Endodermal cell (in vitro differentiated cells): ENCODE data around the gene PREX1. TPM values are rescaled to one million over a fixed set of nuclear protein-coding genes. Genes with fewer than 3 reads are reported as not detected.

Experiments used
- DNase-seq: peaks from one replicate; pipeline ENCODE4 v3.0.0-alpha.2; 2017
- H3K27ac ChIP-seq: 2 replicates; pipeline ENCODE4 v1.5.1; 2013; ENCODE audit warnings: mild to moderate bottlenecking, low read depth, low read length, moderate library complexity
- H3K27me3 ChIP-seq: 2 replicates; pipeline ENCODE4 v1.6.1; 2013; ENCODE audit warnings: mild to moderate bottlenecking, low read length, moderate library complexity; ENCODE audit not compliant: insufficient read depth, control insufficient read depth, poor library complexity, severe bottlenecking
- H3K36me3 ChIP-seq: 2 replicates; pipeline ENCODE4 v1.7.0; 2013; ENCODE audit warnings: mild to moderate bottlenecking, low read length, moderate library complexity; ENCODE audit not compliant: control insufficient read depth, insufficient read depth
- H3K4me1 ChIP-seq: one replicate; pipeline ENCODE4 v1.7.0; 2013; ENCODE audit warnings: low read length; ENCODE audit not compliant: control insufficient read depth, insufficient read depth
- H3K4me3 ChIP-seq: 2 replicates; pipeline ENCODE4 v1.5.1; 2013; ENCODE audit warnings: mild to moderate bottlenecking, low read length, moderate library complexity
- H3K9ac ChIP-seq: 2 replicates; pipeline ENCODE4 v1.6.1; 2013; ENCODE audit warnings: mild to moderate bottlenecking, low read length, moderate library complexity; ENCODE audit not compliant: poor library complexity, severe bottlenecking; ENCODE audit errors: extremely low read depth
- H3K9me3 ChIP-seq: 2 replicates; pipeline ENCODE4 v1.6.1; 2013; ENCODE audit warnings: mild to moderate bottlenecking, low read length, moderate library complexity; ENCODE audit not compliant: control insufficient read depth
- H3K27ac Mint-ChIP-seq: 2 replicates; pipeline ENCODE4 v1.8.0; 2020; ENCODE audit warnings: mixed read lengths
- H3K27me3 Mint-ChIP-seq: 2 replicates; pipeline ENCODE4 v1.8.0; 2021; ENCODE audit warnings: mild to moderate bottlenecking, mixed read lengths; ENCODE audit not compliant: insufficient read depth
- H3K36me3 Mint-ChIP-seq: 2 replicates; pipeline ENCODE4 v1.8.0; 2020; ENCODE audit warnings: low read depth, mixed read lengths
- H3K4me1 Mint-ChIP-seq: 2 replicates; pipeline ENCODE4 v1.8.0; 2020; ENCODE audit warnings: mixed read lengths
- H3K4me3 Mint-ChIP-seq: 2 replicates; pipeline ENCODE4 v1.8.0; 2020; ENCODE audit warnings: mild to moderate bottlenecking, moderate library complexity, mixed read lengths
- H3K9me3 Mint-ChIP-seq: 2 replicates; pipeline ENCODE4 v1.8.0; 2020; ENCODE audit warnings: mild to moderate bottlenecking, mixed read lengths
- CTCF ChIP-seq: fragments of 200-600 bp; sonication (generic); conservative IDR thresholded peaks from 2 replicates; pipeline ENCODE4 v1.5.0; 2021; ENCODE audit warnings: antibody characterized with exemption, mild to moderate bottlenecking
- WGBS, 2 experiments: methylation state at CpG; one replicate each; pipeline versions ENCODE4 v1.1.5 to v1.1.7; 2013; ENCODE audit warnings: missing lambda C conversion rate in 2 of 2, mixed read lengths in 1 of 2; ENCODE audit not compliant: insufficient coverage in 1 of 2, insufficient read length in 1 of 2; 5-methylcytosine and 5-hydroxymethylcytosine counted together
- total RNA-seq, 2 donors: library from RNA; stranded (reverse); fragmentation: NEBNext Ultra II Directional in 1 of 2; extraction: Animal tissue kit (Norgen Biotek cat#: 25700) in 1 of 2; gene quantifications; 2 replicates in 1 of 2; 3 replicates in 1 of 2; pipeline ENCODE4 v1.2.1, GENCODE V29; 2021

The PREX1 gene
- total RNA-seq, 2 donors from 2014 or later, result 65.3 to 70.5 TPM

GRCh38 chr20:48657426-48658197, 170.2 kb downstream of the PREX1 start:
- Histone ChIP-seq H3K27ac (no peak overlapping the region), H3K4me3 (no peak overlapping the region), H3K9ac (no peak overlapping the region), H3K9me3 (peaks cover 10% of the 10 kb centered on the region), H3K4me1 (no peaks in the 10 kb centered on the region), H3K36me3 (peaks cover 79% of the 10 kb centered on the region), H3K27me3 (no peaks in the 10 kb centered on the region)
- 78 to 96% methylated on average over 8 to 21 of the region's 21 CpGs for WGBS, 2 experiments
- Mint-ChIP-seq H3K4me1 (no peaks in the 10 kb centered on the region), H3K27ac (no peak overlapping the region), H3K4me3 (no peak overlapping the region), H3K27me3 (no peaks in the 10 kb centered on the region), H3K9me3 (peaks cover 8% of the 10 kb centered on the region), H3K36me3 (peaks cover 83% of the 10 kb centered on the region)
- peak; percentile 94 for TF ChIP-seq CTCF
- peak; percentile 85 for DNase-seq

DNA sequence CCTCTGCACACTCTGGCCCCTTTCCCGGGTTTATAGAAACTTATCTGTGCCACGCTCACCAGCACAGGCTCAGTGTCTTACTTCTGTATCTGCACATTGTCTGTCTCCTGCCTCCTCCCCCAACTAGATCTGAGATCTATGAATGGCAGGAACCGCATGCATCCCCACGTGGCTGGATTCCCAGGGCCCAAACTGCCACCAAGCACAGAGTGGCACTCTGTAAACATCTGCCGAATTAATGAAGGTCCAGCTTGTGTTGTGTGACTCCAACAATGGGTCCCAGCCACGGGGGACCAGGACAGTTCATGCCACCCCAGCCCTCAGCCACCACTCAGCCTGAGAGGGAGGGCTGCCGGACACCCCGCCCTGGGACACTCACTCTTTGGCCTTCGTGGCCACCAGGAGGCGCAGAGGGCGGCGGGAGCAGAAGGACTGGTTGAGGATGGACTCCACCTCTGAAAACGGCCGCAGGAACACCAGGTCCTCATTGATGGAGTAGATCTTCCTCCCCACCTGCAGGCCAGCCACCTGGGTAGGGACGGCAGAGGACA, 171.1 kb downstream of the PREX1 start:
- no peak overlapping the region for H3K4me3 ChIP-seq
- H3K27me3 ChIP-seq, result no peaks in the 10 kb centered on the region
- TF ChIP-seq CTCF, result peak; percentile 72
- Mint-ChIP-seq H3K9me3 (peaks cover 8% of the 10 kb centered on the region), H3K4me3 (no peak overlapping the region), H3K27me3 (no peaks in the 10 kb centered on the region), H3K36me3 (peaks cover 83% of the 10 kb centered on the region), H3K27ac (peak overlapping the region; percentile 82), H3K4me1 (no peaks in the 10 kb centered on the region)
- peak; percentile 88 for DNase-seq
- no peak overlapping the region for H3K9ac ChIP-seq
- H3K36me3 ChIP-seq, result peaks cover 79% of the 10 kb centered on the region
- no peak overlapping the region for H3K27ac ChIP-seq
- H3K9me3 ChIP-seq, result peaks cover 10% of the 10 kb centered on the region
- WGBS, 2 experiments, result 87 to 95% methylated on average over 4 to 15 of the region's 15 CpGs
- no peaks in the 10 kb centered on the region for H3K4me1 ChIP-seq

DNA sequence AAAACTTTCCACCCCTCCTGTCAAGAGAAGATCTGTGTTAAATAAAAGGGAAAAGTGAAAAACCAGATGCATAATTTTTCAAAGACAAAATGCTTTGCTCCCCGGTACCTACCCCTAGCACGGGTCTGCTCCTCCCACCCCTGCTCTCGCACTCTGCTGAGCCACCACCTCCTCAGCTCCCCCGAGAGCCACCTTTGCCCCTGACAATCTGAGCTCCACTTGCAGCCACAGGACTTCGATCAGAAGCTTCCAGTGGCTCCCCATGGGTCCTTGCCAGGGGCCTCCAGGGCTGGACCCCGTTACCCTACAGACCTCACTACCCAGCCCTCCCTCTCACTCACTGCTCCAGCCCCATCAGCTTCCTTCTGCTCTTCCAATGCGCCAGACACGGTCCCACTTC, 171.7 kb downstream of the PREX1 start:
- no peaks in the 10 kb centered on the region for H3K27me3 ChIP-seq
- Mint-ChIP-seq H3K27me3 (no peaks in the 10 kb centered on the region), H3K9me3 (peaks cover 8% of the 10 kb centered on the region), H3K36me3 (peaks cover 85% of the 10 kb centered on the region), H3K4me1 (no peaks in the 10 kb centered on the region), H3K27ac (no peak overlapping the region), H3K4me3 (no peak overlapping the region)
- H3K27ac ChIP-seq, result no peak overlapping the region
- TF ChIP-seq CTCF, result no peak
- H3K36me3 ChIP-seq, result peaks cover 80% of the 10 kb centered on the region
- H3K4me3 ChIP-seq, result no peak overlapping the region
- no peaks in the 10 kb centered on the region for H3K4me1 ChIP-seq
- H3K9me3 ChIP-seq, result peaks cover 10% of the 10 kb centered on the region
- no peak overlapping the region for H3K9ac ChIP-seq
- DNase-seq, result no peak
- WGBS, 2 experiments, result 92 to 97% methylated on average over 7 to 8 of the region's 8 CpGs
